ENCODE measurements around the gene ABCA7.

The ABCA7 gene

DNA sequence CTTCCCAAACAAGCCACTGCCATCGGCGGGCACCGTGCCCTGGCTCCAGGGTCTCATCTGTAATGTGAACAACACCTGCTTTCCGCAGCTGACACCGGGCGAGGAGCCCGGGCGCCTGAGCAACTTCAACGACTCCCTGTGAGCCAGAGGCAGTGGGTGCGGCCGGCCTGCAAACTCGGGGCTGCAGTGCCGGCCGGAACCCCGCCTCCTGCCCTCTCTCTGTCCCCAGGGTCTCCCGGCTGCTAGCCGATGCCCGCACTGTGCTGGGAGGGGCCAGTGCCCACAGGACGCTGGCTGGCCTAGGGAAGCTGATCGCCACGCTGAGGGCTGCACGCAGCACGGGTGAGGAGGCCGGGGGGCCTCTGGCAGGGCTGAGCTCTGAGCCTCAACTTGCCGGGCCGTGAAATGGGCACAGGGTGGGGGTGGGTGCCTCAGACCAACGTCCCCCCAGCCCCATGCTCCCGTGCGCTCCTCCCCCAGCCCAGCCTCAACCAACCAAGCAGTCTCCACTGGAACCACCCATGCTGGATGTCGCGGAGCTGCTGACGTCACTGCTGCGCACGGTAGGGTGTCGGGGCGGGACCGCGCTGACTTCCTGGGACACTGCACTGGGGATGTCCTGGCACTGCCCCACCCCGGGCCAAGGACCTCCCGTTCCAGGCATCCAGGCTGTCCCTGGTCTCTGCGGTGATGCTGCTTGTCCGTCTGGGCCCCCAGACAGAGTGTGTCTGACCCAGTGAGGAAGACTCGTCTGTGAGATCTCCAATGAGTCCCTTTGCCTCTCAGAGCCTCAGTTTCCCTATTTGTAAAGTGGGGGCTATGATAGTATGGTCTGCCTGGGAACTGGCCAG lies 2.2 kb downstream of the ABCA7 start:
- DNase-seq, result no peak

DNA sequence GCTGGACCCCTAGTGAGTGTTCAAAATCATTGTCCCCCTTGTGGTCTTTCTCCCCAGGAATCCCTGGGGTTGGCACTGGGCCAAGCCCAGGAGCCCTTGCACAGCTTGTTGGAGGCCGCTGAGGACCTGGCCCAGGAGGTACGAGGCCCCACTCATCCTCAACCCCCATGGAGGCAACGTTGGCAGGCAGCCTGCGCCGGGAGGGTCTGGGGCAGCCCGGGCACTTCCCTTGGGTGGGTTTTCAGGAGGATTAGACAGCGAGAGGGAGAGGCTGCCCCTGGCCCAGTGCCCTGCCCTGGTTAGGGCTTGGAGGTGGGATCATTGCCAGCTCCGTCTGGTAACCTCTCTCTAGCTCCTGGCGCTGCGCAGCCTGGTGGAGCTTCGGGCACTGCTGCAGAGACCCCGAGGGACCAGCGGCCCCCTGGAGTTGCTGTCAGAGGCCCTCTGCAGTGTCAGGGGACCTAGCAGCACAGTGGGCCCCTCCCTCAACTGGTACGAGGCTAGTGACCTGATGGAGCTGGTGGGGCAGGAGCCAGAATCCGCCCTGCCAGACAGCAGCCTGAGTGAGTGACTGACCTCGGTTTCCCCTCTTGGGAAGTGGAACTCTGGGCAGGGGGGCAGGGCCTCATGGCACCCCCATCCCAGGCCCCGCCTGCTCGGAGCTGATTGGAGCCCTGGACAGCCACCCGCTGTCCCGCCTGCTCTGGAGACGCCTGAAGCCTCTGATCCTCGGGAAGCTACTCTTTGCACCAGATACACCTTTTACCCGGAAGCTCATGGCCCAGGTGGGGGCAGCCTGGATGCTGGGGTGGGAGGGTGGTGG lies 3.0 kb downstream of the ABCA7 start:
- no peak for DNase-seq

DNA sequence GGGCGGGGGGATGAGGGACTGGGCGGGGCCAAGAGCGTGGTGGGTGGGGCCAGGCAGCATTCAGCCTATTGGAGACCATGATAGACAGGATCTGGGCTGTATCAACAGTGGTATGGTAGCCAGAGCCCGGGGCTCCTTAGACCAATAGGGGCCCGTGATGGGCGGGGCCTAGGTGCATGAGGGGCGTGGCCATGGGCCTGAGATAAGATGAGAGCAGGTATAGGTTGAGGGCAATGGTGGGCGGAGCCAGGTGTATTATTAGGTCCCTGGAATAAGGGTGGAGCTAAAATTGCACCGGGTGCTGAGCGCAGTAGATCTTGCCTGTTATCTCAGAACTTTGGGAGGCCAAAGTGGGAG lies 5.3 kb downstream of the ABCA7 start:
- DNase-seq, result peak in 1 of 2 donors; percentile 46

DNA sequence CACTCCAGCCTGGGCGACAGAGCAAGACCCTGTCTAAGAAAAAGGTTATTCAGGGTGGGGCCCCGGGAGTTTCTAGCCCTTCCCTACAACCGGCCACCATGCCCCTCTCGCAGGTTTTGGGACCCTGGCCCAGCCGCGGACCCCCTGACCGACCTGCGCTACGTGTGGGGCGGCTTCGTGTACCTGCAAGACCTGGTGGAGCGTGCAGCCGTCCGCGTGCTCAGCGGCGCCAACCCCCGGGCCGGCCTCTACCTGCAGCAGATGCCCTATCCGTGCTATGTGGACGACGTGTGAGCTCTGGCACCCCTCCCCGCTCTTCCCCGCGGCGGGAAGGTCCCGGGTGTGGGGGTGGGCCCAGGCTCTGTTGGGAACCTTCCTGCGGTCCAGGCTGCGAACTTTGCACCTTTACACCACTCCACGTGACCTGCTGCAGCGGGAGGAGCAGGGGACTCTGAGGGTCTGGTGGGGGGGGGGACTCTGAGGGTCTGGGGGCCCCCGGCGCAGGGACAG lies 6.3 kb downstream of the ABCA7 start:
- DNase-seq, result no peak

DNA sequence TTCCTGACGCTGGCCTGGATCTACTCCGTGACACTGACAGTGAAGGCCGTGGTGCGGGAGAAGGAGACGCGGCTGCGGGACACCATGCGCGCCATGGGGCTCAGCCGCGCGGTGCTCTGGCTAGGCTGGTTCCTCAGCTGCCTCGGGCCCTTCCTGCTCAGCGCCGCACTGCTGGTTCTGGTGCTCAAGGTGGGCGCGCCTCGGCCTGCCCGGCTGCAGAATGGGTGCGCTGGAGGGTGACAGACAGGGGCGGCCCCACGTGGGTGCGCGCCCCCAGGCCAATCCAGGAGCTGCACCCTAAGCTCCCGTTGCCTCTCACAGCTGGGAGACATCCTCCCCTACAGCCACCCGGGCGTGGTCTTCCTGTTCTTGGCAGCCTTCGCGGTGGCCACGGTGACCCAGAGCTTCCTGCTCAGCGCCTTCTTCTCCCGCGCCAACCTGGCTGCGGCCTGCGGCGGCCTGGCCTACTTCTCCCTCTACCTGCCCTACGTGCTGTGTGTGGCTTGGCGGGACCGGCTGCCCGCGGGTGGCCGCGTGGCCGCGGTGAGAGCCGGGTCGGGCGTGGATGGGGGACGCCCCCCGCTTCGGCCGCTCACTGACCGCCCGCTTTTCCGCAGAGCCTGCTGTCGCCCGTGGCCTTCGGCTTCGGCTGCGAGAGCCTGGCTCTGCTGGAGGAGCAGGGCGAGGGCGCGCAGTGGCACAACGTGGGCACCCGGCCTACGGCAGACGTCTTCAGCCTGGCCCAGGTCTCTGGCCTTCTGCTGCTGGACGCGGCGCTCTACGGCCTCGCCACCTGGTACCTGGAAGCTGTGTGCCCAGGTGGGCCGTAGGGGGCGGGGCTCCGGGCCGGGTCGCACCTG lies 7.2 kb downstream of the ABCA7 start:
- no peak for DNase-seq

DNA sequence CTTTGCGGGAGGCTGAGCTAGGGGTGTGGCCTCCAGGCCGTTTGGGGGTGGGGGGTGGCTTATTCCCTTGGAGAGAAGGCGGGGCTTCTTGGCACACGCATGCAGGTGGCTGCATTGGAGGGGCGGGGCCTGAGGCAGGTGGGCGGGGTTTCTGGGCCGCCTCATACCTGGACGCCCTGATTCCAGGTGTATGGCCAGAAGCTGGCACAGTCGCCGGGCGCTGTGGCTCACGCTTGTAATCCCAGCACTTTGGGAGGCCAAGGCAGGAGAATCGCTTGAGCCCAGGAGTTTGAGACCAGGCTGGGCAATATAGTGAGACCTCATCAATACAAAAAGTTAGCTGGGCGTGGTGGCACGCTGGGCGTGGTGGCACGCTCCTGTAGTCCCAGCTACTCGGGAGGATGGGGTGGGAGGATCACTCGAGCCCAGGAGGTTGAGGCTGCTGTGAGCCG lies 7.8 kb downstream of the ABCA7 start:
- DNase-seq, result no peak

DNA sequence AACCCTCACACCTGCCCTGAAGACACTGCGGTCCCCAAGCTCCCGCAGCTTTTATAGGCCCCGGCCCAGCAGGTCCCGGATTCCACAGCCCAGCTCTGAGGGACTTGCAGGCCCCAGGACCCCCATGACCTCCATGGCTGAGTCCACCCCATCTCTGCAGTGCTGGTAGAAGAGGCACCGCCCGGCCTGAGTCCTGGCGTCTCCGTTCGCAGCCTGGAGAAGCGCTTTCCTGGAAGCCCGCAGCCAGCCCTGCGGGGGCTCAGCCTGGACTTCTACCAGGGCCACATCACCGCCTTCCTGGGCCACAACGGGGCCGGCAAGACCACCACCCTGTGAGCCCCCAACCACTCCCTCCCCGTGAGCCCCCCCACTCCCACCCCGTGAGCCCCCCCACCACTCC lies 9.2 kb downstream of the ABCA7 start:
- no peak for DNase-seq

DNA sequence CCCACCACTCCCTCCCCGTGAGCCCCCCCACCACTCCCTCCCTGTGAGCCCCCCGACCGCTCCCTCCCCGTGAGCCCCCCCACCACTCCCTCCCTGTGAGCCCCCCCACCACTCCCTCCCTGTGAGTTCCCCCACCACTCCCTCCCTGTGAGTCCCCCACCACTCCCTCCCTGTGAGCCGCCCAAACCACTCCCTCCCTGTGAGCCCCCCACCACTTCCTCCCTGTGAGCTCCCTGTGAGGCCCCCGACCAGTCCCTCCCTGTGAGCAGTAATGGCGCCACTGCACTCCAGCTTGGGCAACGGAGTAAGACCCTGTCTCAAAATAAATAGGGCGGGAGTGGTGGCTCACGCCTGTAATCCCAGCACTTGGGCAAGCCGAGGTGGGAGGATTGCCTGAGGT lies 9.9 kb downstream of the ABCA7 start:
- DNase-seq, result no peak

DNA sequence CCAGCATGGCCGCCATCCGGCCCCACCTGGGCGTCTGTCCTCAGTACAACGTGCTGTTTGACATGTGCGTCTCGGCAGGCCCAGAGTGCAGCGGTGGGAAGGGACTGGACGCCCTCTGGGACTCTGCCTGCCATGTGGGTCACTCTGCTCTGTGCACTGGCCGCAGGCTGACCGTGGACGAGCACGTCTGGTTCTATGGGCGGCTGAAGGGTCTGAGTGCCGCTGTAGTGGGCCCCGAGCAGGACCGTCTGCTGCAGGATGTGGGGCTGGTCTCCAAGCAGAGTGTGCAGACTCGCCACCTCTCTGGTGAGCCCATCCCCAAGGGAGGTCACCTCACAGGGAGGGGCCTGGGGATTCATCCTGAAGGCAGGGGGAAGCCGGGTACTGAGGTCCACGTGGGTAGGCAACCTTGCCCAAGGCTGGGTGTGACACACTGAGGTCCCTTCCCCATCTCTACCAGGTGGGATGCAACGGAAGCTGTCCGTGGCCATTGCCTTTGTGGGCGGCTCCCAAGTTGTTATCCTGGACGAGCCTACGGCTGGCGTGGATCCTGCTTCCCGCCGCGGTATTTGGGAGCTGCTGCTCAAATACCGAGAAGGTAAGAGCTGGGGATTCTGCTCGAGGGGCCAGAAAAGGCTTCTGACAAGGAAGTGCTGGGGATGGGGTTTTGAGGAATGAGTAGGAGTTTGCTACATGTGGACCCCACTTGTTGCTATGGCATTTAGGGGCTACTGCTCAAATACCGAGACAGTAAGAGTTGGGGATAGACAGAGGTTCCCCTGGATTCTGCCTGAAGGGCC lies 11.3 kb downstream of the ABCA7 start:
- no peak for DNase-seq

DNA sequence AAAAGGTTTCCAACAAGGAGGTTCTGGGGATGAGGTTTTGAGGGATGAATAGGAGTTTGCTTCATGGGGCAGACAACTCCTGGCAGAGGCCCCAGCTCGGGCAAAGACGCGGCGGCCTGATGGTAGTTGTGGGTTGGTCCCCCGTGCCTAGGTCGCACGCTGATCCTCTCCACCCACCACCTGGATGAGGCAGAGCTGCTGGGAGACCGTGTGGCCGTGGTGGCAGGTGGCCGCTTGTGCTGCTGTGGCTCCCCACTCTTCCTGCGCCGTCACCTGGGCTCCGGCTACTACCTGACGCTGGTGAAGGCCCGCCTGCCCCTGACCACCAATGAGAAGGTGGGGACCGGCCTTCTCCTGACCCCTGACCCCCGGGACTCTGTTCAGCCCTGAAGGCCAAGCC lies 11.9 kb downstream of the ABCA7 start:
- DNase-seq, result no peak

DNA sequence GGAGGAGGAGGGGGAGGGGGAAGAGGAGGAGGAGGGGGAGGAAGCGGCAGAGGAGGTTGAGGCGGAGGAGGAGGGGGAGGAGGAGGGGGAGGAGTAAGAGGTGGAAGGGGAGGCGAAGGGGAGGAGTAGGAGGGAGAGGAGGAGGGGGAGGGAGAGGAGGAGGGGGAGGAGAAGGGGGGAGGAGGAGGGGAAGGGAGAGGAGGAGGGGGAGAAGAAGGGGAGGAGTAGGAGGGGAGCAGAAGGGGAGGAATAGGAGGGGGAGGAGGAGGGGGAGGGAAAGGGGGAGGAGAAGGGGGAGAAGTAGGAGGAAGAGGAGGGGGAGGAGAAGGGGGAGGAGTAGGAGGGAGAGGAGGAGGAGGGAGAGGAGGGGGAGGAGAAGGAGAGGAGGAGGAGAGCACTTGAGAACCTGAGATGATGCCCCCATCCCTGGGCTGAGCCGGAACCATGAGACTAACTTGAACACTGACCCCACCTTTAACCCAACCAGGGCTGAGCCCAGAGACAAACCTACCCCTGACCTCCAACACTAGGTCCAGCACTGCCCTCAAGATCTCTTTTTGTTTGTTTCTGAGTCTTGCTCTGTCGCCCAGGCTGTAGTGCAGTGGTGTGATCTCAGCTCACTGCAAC lies 12.6 kb downstream of the ABCA7 start:
- DNase-seq, result no peak

DNA sequence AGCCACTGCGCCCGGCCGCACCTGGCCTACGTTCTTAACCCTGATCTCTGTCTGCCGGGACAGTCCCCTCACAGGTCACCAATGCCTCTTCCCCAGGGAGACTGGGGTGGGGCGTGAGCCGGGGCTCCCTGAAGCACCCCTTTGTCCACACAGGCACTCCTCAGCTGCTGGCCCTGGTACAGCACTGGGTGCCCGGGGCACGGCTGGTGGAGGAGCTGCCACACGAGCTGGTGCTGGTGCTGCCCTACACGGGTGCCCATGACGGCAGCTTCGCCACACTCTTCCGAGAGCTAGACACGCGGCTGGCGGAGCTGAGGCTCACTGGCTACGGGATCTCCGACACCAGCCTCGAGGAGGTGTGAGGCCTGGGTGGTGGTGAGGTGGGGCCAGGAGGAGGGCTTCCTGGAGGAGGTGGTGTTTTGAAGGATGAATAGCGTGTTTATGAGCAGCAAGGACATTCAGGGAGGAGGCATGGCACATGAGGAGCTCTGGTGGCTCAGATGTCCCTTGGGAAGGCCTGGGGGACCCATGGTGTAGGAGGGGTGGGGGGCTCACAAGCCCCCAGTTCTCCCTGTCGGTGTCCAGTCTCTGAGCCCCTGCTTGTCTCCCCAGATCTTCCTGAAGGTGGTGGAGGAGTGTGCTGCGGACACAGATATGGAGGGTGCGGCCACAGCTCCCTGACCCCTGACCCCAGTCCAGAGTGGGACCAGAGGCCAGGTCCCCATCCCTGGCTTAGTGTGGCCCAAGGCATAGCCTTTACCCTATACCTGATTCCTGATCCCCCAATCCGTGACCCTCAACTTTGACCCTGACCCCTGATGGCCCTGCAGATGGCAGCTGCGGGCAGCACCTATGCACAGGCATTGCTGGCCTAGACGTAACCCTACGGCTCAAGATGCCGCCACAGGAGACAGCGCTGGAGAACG lies 13.5 kb downstream of the ABCA7 start:
- no peak for DNase-seq

DNA sequence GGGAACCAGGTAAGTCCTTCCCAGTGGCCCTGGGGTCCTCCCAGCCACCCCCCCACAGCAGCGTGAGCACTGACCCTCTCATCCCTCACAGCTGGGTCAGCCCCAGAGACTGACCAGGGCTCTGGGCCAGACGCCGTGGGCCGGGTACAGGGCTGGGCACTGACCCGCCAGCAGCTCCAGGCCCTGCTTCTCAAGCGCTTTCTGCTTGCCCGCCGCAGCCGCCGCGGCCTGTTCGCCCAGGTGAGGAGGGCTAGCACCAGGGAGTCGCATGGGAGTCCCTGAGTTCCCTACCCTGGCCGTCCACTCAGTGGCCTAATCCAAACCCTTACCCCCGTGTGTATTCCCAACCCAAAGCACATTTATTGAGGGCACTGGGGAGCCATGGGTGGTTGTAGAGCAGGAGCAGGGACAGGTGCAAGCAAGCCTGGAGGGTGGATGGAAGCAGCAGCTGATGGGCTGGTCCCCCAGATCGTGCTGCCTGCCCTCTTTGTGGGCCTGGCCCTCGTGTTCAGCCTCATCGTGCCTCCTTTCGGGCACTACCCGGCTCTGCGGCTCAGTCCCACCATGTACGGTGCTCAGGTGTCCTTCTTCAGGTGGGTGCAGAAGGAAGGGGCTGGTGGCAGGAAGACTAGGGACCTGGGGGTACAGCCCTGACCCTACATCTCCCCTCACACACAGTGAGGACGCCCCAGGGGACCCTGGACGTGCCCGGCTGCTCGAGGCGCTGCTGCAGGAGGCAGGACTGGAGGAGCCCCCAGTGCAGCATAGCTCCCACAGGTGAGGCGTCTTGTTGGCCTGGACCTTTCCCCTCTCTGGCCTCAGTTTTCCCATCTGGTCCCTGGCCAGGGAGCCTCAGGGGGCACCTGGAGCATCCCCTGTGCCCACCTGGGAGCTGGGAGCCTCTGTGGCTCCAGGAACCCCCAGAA lies 14.5 kb downstream of the ABCA7 start:
- DNase-seq, result no peak

DNA sequence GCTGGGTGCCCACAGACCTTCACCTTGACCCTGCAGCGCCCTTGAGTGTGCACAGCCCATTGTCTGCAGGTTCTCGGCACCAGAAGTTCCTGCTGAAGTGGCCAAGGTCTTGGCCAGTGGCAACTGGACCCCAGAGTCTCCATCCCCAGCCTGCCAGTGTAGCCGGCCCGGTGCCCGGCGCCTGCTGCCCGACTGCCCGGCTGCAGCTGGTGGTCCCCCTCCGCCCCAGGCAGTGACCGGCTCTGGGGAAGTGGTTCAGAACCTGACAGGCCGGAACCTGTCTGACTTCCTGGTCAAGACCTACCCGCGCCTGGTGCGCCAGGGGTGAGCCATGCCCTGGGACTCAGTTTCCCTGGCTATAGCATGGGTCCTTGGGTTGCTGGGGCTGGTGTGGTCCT lies 15.1 kb downstream of the ABCA7 start:
- DNase-seq, result no peak

DNA sequence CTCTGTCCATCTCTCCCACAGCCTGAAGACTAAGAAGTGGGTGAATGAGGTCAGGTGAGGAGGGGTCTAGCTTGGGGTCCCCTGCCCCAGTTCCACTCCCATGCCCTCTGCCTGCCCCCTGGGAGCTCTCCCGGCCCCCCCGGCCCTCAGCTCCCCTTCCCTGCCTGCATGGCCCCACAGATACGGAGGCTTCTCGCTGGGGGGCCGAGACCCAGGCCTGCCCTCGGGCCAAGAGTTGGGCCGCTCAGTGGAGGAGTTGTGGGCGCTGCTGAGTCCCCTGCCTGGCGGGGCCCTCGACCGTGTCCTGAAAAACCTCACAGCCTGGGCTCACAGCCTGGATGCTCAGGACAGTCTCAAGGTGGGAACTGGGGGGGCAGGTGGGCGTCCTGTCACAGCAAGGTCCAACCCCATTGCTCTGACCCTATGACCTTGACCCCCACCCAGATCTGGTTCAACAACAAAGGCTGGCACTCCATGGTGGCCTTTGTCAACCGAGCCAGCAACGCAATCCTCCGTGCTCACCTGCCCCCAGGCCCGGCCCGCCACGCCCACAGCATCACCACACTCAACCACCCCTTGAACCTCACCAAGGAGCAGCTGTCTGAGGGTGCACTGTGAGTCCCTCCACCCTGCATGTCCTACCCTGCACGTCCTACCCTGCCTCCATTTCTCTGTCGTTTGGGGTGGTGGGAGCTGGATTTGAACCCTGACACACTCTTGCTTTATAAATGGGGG lies 16.1 kb downstream of the ABCA7 start:
- no peak for DNase-seq

DNA sequence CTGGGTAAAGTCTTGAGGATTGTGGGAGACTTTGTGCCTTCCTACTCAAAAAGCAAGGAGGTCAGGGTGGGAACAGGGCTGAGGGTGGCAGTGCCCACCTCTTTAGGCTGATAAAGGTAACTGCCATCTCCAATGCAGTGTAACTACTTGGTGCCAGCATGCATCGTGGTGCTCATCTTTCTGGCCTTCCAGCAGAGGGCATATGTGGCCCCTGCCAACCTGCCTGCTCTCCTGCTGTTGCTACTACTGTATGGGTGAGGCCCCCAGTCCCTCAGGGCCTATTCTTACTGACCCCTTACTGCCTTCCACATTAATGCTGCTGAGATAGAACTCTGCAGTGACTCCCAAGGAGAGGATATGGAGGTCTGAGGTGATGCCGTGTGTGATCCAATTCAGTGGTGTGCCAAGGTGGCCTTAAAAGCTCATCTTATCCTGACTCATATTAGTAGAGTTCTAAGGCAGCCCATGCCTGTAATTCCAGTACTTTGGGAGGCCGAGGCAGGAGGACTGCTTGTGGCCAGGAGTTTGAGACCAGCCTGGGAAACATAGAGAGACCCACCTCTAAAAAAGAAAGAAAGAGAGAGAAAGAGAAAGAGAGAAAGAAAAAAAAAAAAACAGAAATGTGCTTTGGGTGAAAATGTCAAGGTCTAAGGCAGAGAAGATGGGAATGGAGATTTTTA lies 17.4 kb downstream of the ABCA7 start:
- peak; percentile 55 to 64 for DNase-seq

DNA sequence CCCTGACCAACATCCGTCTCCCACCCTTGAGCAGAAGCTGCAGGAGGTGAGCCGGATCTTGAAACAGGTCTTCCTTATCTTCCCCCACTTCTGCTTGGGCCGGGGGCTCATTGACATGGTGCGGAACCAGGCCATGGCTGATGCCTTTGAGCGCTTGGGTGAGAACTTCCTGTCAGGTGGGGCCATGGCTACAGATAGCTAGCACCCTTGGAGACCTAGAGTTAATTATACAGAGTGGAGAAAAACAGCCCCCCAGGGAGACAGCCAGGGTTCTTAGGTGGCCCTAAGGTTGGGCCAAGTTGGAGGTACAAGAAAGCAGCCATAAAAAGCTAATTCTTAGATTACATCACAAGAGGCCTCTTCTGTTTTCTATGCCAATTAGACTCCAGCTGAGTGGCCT lies 18.2 kb downstream of the ABCA7 start:
- no peak for DNase-seq

DNA sequence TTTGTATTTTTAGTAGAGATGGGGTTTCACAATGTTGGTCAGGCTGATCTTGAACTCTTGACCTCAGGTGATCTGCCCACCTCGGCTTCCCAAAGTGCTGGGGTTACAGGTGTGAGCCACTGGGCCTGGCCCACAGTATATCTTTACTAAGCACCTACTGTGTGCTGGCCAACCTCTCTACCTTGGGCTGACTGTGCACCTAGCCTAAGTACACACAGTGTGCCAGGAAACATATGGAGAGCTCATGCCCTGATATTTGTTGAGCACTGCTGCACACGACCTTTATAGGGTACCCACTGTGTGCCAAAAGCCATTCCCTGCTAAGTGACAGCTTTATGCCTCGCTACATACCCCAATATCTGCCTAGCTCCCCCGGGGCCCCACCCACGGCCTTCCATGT lies 20.8 kb downstream of the ABCA7 start:
- no peak for DNase-seq

Data from activated CD4-positive, alpha-beta T cell treated with anti-CD3 and anti-CD28 coated beads for 4 hours (primary cell).